OCI-LY3 (cell line): ENCODE measurements around the gene COL6A3.

Source experiments
- EZH2phosphoT487 ChIP-seq: fragments of 200-600 bp; shearing (Covaris generic); IDR thresholded peaks from 2 replicates; pipeline ENCODE4 v1.6.1; 2018; ENCODE audit warnings: antibody characterized with exemption, mixed run types, low read depth
- TF ChIP-seq, protein P1 (sequence below): fragments of 200-600, 300-600 bp; sonication (generic); IDR thresholded peaks from 2 replicates; pipeline ENCODE4 v1.5.1; 2014; ENCODE audit warnings: antibody characterized with exemption, low read length, low read depth

DNA sequence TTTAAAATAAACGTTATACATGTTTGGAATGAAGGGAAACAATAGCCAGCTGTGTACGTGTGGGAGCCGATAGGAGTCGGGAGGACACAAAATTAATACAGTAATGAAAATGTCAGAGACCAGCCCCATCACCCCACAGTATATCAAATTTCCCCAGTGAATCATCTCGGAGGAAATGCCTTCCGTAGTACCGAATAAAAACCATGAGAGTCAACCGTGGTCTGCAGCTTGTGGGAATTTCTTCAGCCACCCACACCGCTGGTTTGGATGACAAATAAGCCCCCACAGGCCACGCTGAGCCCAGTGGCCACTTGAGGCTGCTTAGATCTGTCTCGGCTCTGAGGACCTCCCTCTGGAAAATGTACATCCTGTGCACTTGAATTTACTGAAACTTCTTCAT is 133.7 kb downstream of the COL6A3 start:
- TF ChIP-seq, protein P1, sequence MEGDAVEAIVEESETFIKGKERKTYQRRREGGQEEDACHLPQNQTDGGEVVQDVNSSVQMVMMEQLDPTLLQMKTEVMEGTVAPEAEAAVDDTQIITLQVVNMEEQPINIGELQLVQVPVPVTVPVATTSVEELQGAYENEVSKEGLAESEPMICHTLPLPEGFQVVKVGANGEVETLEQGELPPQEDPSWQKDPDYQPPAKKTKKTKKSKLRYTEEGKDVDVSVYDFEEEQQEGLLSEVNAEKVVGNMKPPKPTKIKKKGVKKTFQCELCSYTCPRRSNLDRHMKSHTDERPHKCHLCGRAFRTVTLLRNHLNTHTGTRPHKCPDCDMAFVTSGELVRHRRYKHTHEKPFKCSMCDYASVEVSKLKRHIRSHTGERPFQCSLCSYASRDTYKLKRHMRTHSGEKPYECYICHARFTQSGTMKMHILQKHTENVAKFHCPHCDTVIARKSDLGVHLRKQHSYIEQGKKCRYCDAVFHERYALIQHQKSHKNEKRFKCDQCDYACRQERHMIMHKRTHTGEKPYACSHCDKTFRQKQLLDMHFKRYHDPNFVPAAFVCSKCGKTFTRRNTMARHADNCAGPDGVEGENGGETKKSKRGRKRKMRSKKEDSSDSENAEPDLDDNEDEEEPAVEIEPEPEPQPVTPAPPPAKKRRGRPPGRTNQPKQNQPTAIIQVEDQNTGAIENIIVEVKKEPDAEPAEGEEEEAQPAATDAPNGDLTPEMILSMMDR = no peak
- TF ChIP-seq EZH2phosphoT487 = no peak
